Measurements from ENCODE around the gene DAAM1.

Gene DAAM1

GRCh38 chr14:59181791-59182190, 6.7 kb upstream of the DAAM1 start:
- Histone ChIP-seq H3K27ac (no peak overlapping the region), H3K27me3 (no peaks in the 10 kb centered on the region), H3K9me3 (no peaks in the 10 kb centered on the region), H3K4me1 (peaks cover 0 to 7% (median under 1%) of the 10 kb centered on the region in 4 donors), H3K36me3 (no peaks in the 10 kb centered on the region), H3K4me3 (no peak overlapping the region)
- TF ChIP-seq, protein P1, sequence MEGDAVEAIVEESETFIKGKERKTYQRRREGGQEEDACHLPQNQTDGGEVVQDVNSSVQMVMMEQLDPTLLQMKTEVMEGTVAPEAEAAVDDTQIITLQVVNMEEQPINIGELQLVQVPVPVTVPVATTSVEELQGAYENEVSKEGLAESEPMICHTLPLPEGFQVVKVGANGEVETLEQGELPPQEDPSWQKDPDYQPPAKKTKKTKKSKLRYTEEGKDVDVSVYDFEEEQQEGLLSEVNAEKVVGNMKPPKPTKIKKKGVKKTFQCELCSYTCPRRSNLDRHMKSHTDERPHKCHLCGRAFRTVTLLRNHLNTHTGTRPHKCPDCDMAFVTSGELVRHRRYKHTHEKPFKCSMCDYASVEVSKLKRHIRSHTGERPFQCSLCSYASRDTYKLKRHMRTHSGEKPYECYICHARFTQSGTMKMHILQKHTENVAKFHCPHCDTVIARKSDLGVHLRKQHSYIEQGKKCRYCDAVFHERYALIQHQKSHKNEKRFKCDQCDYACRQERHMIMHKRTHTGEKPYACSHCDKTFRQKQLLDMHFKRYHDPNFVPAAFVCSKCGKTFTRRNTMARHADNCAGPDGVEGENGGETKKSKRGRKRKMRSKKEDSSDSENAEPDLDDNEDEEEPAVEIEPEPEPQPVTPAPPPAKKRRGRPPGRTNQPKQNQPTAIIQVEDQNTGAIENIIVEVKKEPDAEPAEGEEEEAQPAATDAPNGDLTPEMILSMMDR (IDR thresholded peaks at IDR 0.05) = no peak
- intact Hi-C loops (cut with DNase I; ENCODE audit: low total_unique reads) = no loop called here
- no peak for DNase-seq

GRCh38 chr14:59182641-59183040, 5.8 kb upstream of the DAAM1 start:
- no peaks in the 10 kb centered on the region for H3K9me3 ChIP-seq
- H3K4me1 ChIP-seq = peaks cover 0 to 4% (median 0%) of the 10 kb centered on the region in 4 donors
- DNase-seq = no peak
- intact Hi-C loops (cut with DNase I; ENCODE audit: low total_unique reads) = no loop called here
- no peaks in the 10 kb centered on the region for H3K36me3 ChIP-seq
- H3K4me3 ChIP-seq = no peak overlapping the region
- TF ChIP-seq, protein P1 (IDR thresholded peaks at IDR 0.05) = no peak
- H3K27ac ChIP-seq = no peak overlapping the region
- no peaks in the 10 kb centered on the region for H3K27me3 ChIP-seq

DNA sequence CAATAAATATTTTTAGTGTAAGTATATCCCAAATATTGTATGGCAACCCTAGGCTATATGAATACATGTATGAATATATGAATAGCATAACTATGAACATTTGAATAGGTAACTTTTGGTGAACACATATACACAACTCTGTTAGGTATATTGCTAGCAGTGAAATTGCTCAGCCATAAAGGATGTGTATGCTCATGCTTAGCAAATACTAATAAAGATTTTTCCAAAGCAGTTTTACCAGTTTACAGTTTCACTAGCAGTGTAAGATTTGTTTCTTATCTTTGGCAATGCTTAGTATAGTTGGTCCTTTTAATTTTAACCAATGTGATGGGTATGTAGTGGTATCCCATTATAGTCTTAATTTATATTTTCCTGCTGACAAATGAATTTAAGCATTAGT, 5.3 kb upstream of the DAAM1 start:
- TF ChIP-seq, protein P1 (IDR thresholded peaks at IDR 0.05) = no peak
- Histone ChIP-seq H3K4me3 (no peak overlapping the region), H3K4me1 (peaks cover 0 to 5% (median 0%) of the 10 kb centered on the region in 4 donors), H3K27me3 (no peaks in the 10 kb centered on the region), H3K9me3 (no peaks in the 10 kb centered on the region), H3K36me3 (no peaks in the 10 kb centered on the region), H3K27ac (no peak overlapping the region)
- no peak for DNase-seq
- intact Hi-C loops (cut with DNase I; ENCODE audit: low total_unique reads) = no loop called here

- Histone ChIP-seq H3K9me3 (no peaks in the 10 kb centered on the region), H3K36me3 (no peaks in the 10 kb centered on the region), H3K4me3 (no peak overlapping the region), H3K4me1 (peaks cover 0 to 5% (median 0%) of the 10 kb centered on the region in 4 donors), H3K27ac (peak overlapping the region; percentile 8 to 39), H3K27me3 (no peaks in the 10 kb centered on the region)
- TF ChIP-seq, protein P1 (IDR thresholded peaks at IDR 0.05) = no peak
- DNase-seq = no peak
- intact Hi-C loops (cut with DNase I; ENCODE audit: low total_unique reads) = no loop called here
Observed at GRCh38 chr14:59184396-59184795, 4.1 kb upstream of the DAAM1 start.

DNA sequence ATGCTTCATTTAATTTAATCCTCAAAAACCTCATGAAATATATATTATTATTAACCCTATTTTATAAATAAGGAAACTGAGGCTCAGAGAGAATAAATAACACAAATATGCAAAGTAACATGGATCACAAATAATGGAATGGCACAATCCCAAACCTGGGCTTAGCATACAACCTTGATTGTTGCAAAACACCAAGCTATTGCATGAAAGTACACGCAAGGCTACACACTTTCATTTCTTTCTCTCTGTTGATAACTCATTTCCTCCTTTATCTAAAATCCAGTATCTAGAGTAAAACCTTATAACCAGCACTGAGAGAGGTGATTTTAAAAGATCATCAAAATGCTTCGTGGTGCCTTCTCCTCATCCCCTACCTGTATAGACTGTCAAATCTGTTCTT, 2.8 kb upstream of the DAAM1 start:
- H3K9me3 ChIP-seq = no peaks in the 10 kb centered on the region
- H3K27me3 ChIP-seq = no peaks in the 10 kb centered on the region
- H3K4me1 ChIP-seq = peaks cover 0 to 11% (median 4%) of the 10 kb centered on the region in 4 donors
- no peak for DNase-seq
- TF ChIP-seq, protein P1 (IDR thresholded peaks at IDR 0.05) = no peak
- intact Hi-C loops (cut with DNase I; ENCODE audit: low total_unique reads) = loop anchor here (5.0 kb wide), 3 partner anchors 58 to 237 kb away; no protein-coding TSS in a partner anchor
- H3K36me3 ChIP-seq = no peaks in the 10 kb centered on the region
- H3K4me3 ChIP-seq = no peak overlapping the region
- no peak overlapping the region for H3K27ac ChIP-seq

- H3K36me3 ChIP-seq = no peaks in the 10 kb centered on the region
- H3K4me3 ChIP-seq = no peak overlapping the region
- H3K4me1 ChIP-seq = peaks cover 0 to 17% (median 8%) of the 10 kb centered on the region in 4 donors
- TF ChIP-seq, protein P1 (IDR thresholded peaks at IDR 0.05) = no peak
- no peaks in the 10 kb centered on the region for H3K9me3 ChIP-seq
- no peak for DNase-seq
- intact Hi-C loops (cut with DNase I; ENCODE audit: low total_unique reads) = loop anchor here (5.0 kb wide), 3 partner anchors 59 to 236 kb away; no protein-coding TSS in a partner anchor
- no peak overlapping the region for H3K27ac ChIP-seq
- no peaks in the 10 kb centered on the region for H3K27me3 ChIP-seq
Observed at GRCh38 chr14:59186306-59186705, 2.2 kb upstream of the DAAM1 start.

Data from tibial artery (tissue), 4 donors.